HepG2 (cell line): Measurements from ENCODE around the gene AGBL3. TPM values are rescaled to one million over a fixed set of nuclear protein-coding genes. Genes with fewer than 3 reads are reported as not detected.

Experiments
- BHLHE40 ChIP-seq: IDR thresholded peaks from 2 replicates; pipeline ENCODE4 v1.6.1; 2011; ENCODE audit warnings: low read length, improper control_type of control experiment
- ELK4 ChIP-seq: sonication (generic); formaldehyde crosslinking; IDR thresholded peaks from 2 replicates; pipeline ENCODE4 v1.9.0; 2021; ENCODE audit warnings: missing genetic modification reagents, borderline replicate concordance
- HBP1 ChIP-seq: IDR thresholded peaks from 2 replicates; pipeline ENCODE4 v1.6.1; 2016; ENCODE audit warnings: low read depth, control low read depth
- KIAA2018 ChIP-seq: sonication (generic); formaldehyde crosslinking; IDR thresholded peaks from 2 replicates; pipeline ENCODE4 v1.5.0; 2020; ENCODE audit warnings: mild to moderate bottlenecking, missing genetic modification reagents, borderline replicate concordance
- MAFG ChIP-seq: sonication (generic); formaldehyde crosslinking; IDR thresholded peaks from 2 replicates; pipeline ENCODE4 v1.5.1; 2020; ENCODE audit warnings: mild to moderate bottlenecking, missing genetic modification reagents
- POGZ ChIP-seq: sonication (generic); formaldehyde crosslinking; IDR thresholded peaks from 2 replicates; pipeline ENCODE4 v1.4.0; 2020; ENCODE audit warnings: mild to moderate bottlenecking, missing genetic modification reagents
- REL ChIP-seq: sonication (generic); formaldehyde crosslinking; conservative IDR thresholded peaks from 2 replicates; pipeline ENCODE4 v1.8.0; 2022; ENCODE audit warnings: mild to moderate bottlenecking, missing genetic modification reagents, moderate library complexity
- SIX4 ChIP-seq: sonication (generic); formaldehyde crosslinking; IDR thresholded peaks from 2 replicates; pipeline ENCODE4 v1.4.0; 2020; ENCODE audit warnings: missing genetic modification reagents
- SNAI1 ChIP-seq: sonication (generic); formaldehyde crosslinking; IDR thresholded peaks from 2 replicates; pipeline ENCODE4 v1.5.0; 2020; ENCODE audit warnings: mild to moderate bottlenecking, missing genetic modification reagents, borderline replicate concordance
- XRCC5 ChIP-seq: fragments of 200-400 bp; formaldehyde crosslinking; optimal IDR thresholded peaks from 2 replicates; pipeline ENCODE3; 2017; ENCODE audit warnings: mild to moderate bottlenecking, low read length
- ZBTB4 ChIP-seq: sonication (generic); formaldehyde crosslinking; IDR thresholded peaks from 2 replicates; pipeline ENCODE4 v1.4.0; 2020; ENCODE audit warnings: missing genetic modification reagents, mild to moderate bottlenecking, borderline replicate concordance
- ZNF737 ChIP-seq: sonication (generic); formaldehyde crosslinking; IDR thresholded peaks from 2 replicates; pipeline ENCODE4 v1.5.0; 2020; ENCODE audit warnings: missing genetic modification reagents, mild to moderate bottlenecking, borderline replicate concordance
- ZSCAN31 ChIP-seq: sonication (generic); formaldehyde crosslinking; IDR thresholded peaks from 2 replicates; pipeline ENCODE4 v1.5.0; 2020; ENCODE audit warnings: low read depth, mild to moderate bottlenecking, missing genetic modification reagents
- polyA plus RNA-seq, 8 experiments: library from polyadenylated mRNA; depleted of rRNA in 3 of 8; stranded (reverse) in 7 of 8; unstranded in 1 of 8; fragments of >200 nt; fragmentation: Illumina TruSeq in 4 of 8; extraction: Trizol in 4 of 8; gene quantifications; 2 replicates each; pipeline versions ENCODE4 v1.2.1 to v1.2.3, GENCODE V29; 2011 to 2016; ENCODE audit warnings: low read depth in 4 of 8, missing spikeins in 1 of 8, mixed read lengths in 1 of 8; ENCODE audit not compliant: insufficient read depth in 1 of 8
- total RNA-seq, 5 experiments: library from RNA; depleted of rRNA; stranded (reverse); fragments of >200 nt; fragmentation: Illumina TruSeq; extraction: Trizol; gene quantifications; 2 replicates each; pipeline ENCODE4 v1.2.3, GENCODE V29; 2016; ENCODE audit warnings: low read depth in 1 of 5

AGBL3 gene
- total and polyA plus RNA-seq, 2 of the 13 experiments (the other 11 are each of a cell fraction or from before 2014, with no cell fraction given) = 2.2 to 7.2 TPM

GRCh38 chr7:134991469-134992339, 5.4 kb downstream of the AGBL3 start (continued):
- peak; percentile 66; the same call in 1 of the 2 replicates for TF ChIP-seq SIX4 (CRISPR knock-in tag)
- no peak for TF ChIP-seq REL (CRISPR knock-in tag)
- no peak for TF ChIP-seq BHLHE40
- TF ChIP-seq ZSCAN31 (CRISPR knock-in tag) = 0 out of 2 replicates have a peak, but pooled peaks have one; percentile 24
- no peak for TF ChIP-seq ZBTB4 (CRISPR knock-in tag)
- TF ChIP-seq MAFG = no peak
- no peak; the same call in 1 of the 2 replicates for TF ChIP-seq POGZ
- no peak for TF ChIP-seq HBP1 (CRISPR knock-in tag)
- no peak for TF ChIP-seq ZNF737 (CRISPR knock-in tag)
- no peak for TF ChIP-seq ELK4 (CRISPR knock-in tag)
- TF ChIP-seq XRCC5 = no peak
- no peak for TF ChIP-seq SNAI1 (CRISPR knock-in tag)
- TF ChIP-seq KIAA2018 = no peak
